Stimulated activated CD4-positive, alpha-beta T cell treated with anti-CD3 and anti-CD28 coated beads, Interleukin-4, amount 100 ng/mL, for 48 hours (primary cell): ENCODE data around the gene SARM1.
"Not testable (repeated sequence)": the region's sequence is repeated elsewhere in the genome, so short reads cannot be mapped to it uniquely, and the experiment has no call there.

Source experiments
- DNase-seq, 2 donors: peaks; one replicate each; pipeline ENCODE4 v3.0.0-alpha.2; 2020; ENCODE audit warnings: low read depth in 2 of 2

The SARM1 gene

GRCh38 chr17:28425206-28425605 is 53.7 kb downstream of the SARM1 start:
- DNase-seq: no peak

GRCh38 chr17:28426081-28426519 is 54.6 kb downstream of the SARM1 start:
- no peak for DNase-seq

- DNase-seq: no peak
Observed at GRCh38 chr17:28427371-28427770, 55.9 kb downstream of the SARM1 start.

GRCh38 chr17:28427982-28428381 is 56.5 kb downstream of the SARM1 start:
- DNase-seq: not testable (repeated sequence)

GRCh38 chr17:28433721-28434120 is 62.2 kb downstream of the SARM1 start:
- DNase-seq: no peak

GRCh38 chr17:28434326-28434725 is 62.8 kb downstream of the SARM1 start:
- DNase-seq: not testable (repeated sequence)

- DNase-seq: no peak
Observed at GRCh38 chr17:28443901-28444638, 72.6 kb downstream of the SARM1 start.

- no peak for DNase-seq
Observed at GRCh38 chr17:28446716-28447395, 75.4 kb downstream of the SARM1 start.

- DNase-seq: no peak
Observed at GRCh38 chr17:28447396-28447760, 75.9 kb downstream of the SARM1 start.

GRCh38 chr17:28449859-28450258 is 78.4 kb downstream of the SARM1 start:
- DNase-seq: no peak
